ENCODE results near the gene XCR1. TPM values are rescaled to one million over a fixed set of nuclear protein-coding genes. Genes with fewer than 3 reads are reported as not detected.
"Not testable (repeated sequence)": the region's sequence is repeated elsewhere in the genome, so short reads cannot be mapped to it uniquely, and the experiment has no call there.

XCR1 gene
- polyA plus RNA-seq (2012; ENCODE audit: insufficient read depth, insufficient read length): not detected

DNA sequence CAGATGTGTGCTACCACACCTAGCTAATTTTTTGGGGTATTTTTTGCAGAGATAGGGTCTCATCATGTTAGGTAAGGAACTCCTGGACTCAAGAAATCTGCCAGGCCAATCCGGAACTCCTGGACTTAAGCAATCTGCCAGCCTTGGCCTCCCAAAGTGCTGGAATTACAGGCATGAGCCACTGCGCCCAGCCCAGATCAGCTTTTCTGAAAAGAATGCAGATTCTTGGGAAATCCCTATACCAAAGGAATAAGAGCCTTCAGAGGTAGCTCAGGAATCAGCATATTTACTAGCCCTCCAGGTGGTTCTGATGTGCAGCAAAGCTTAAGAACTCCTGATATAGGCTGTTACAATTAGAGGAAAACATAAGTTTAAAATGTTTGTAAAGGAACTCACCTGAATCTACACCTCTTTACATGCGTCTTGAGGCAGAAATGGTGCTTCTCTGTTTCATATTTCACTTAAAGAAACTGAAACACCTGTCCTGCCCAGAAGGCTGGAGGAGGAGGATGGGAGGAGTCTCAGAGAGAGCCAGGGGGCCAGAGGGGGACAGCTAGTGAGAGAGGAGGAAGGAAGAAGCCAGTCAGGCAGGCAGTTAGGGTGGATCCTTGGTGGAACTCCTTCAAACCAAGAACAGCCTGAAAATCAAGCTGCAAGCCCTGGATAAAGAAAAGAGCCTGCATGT, at the start of gene XCR1:
Gene XCR1 (minus strand): TSS at position 463 of the 685 bp plus-strand sequence. CDS start 5,536 bp downstream, outside the sequence.
- DNase-seq (ENCODE audit: low read depth, low spot score): no peak
- H3K4me3 ChIP-seq (ENCODE audit: low read length): no peak within 1 kb of the TSS

DNA sequence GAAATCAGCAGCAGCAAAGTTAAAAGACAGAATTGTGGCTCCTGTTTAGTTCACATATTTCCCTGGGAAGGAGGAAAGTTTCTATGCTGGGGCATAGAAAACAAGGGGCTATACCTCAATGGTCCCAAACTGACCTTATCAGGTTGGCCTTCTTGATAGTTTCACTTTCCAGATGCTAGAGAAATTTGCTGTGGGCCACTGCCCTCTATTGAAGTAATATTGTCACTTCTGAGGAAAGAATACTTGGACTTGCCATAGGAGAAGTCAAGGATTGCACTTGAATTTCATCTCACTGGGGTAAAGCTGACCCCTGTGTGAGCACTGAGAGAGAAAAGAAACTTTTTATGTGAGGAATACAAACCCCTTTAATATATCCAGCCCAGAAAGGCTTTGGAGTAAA, 49.3 kb upstream of the XCR1 start:
- DNase-seq (ENCODE audit: low read depth, low spot score): no peak
- H3K4me3 ChIP-seq (ENCODE audit: low read length): no peak overlapping the region

DNA sequence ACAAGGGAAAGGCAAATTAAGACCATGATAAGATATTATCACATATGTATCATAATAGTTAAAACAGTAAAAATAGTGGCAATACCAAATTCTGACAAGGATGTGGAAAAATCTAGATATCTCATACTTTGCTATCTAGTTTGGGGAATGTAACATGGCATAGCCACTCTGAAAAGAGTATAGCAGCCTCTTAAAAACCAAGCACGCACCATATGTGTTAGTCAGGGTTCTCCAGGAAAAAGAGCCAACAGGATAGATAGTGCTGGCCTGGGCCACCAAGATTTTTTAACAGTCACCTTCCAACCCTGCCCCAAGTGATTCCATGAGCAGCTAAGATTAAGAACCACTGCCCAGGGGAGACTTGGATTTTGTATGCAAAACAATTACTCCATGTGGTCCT, 48.5 kb upstream of the XCR1 start:
- H3K4me3 ChIP-seq (ENCODE audit: low read length): no peak overlapping the region
- no peak for DNase-seq (ENCODE audit: low read depth, low spot score)

GRCh38 chr3:46071222-46071858, 44.1 kb upstream of the XCR1 start:
- DNase-seq (ENCODE audit: low read depth, low spot score): no peak
- no peak overlapping the region for H3K4me3 ChIP-seq (ENCODE audit: low read length)

GRCh38 chr3:46070595-46071093, 43.4 kb upstream of the XCR1 start:
- peak; percentile 70 for DNase-seq (ENCODE audit: low read depth, low spot score)
- H3K4me3 ChIP-seq (ENCODE audit: low read length): no peak overlapping the region

DNA sequence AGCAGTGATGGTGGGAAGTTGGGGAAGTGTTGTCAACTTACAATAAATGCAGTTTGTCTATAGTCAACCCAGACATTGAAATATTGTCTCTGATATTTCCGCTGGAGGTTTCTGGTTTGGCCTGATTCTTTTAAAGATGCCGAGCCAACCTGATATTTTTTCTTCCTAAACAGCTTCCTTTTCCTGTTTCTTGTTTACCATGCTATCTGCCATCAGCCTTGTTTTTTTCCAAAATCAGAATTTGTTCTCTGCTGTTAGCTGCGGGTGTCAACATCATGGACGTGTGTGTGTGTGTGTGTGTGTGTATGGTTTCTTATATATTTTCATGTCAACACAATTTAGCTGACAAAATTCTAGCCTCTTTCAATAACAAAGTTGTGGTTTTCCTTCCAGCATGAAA, 41.2 kb upstream of the XCR1 start:
- no peak for DNase-seq (ENCODE audit: low read depth, low spot score)
- H3K4me3 ChIP-seq (ENCODE audit: low read length): no peak overlapping the region

GRCh38 chr3:46067401-46067800, 40.1 kb upstream of the XCR1 start:
- no peak for DNase-seq (ENCODE audit: low read depth, low spot score)
- no peak overlapping the region for H3K4me3 ChIP-seq (ENCODE audit: low read length)

DNA sequence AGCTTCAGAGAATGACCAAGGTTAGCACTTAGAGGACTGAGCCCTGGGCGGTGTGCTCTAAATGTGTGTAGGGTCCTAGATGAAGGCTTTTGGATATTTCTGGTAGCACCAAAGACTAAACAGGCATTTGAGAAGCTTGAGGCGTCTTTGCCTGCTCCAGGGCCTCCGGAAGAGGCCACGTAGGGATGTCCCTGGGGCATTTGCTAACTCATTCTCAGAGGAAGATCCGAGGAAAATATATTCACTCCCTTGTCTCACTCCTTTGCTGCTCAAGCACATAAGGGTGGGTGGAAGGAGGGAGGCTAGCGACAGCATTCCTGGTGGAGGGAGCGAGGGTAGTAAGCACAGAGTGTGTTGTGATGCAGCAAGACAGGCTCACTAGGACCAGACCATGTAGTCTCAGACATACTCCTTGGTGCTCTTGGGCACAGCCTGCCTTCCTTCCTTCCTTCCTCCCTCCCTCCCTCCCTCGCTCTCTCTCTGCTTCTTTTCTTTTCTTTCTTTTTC, 38.5 kb upstream of the XCR1 start:
- H3K4me3 ChIP-seq (ENCODE audit: low read length): no peak overlapping the region
- DNase-seq (ENCODE audit: low read depth, low spot score): no peak

DNA sequence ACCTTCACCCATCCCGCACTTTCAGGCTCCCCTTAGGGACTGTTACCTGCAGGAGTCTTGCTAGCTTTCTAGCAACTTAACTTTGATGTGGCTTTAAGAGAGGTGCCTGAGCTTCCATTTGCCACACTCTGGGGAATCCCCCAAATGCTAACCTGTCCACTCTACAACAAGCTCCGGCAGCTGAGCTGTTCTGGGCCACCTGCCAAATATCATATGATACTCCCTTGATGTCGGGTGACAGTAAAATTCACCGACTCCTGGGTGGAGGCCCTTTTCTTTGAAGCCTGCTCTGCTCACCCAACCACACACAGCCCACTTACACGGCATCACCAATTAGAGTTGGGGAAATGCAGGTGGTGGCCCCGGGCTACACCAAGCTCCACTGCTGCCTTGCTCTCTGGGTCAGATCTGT, 38.0 kb upstream of the XCR1 start:
- H3K4me3 ChIP-seq (ENCODE audit: low read length): no peak overlapping the region
- DNase-seq (ENCODE audit: low read depth, low spot score): peak; percentile 90

DNA sequence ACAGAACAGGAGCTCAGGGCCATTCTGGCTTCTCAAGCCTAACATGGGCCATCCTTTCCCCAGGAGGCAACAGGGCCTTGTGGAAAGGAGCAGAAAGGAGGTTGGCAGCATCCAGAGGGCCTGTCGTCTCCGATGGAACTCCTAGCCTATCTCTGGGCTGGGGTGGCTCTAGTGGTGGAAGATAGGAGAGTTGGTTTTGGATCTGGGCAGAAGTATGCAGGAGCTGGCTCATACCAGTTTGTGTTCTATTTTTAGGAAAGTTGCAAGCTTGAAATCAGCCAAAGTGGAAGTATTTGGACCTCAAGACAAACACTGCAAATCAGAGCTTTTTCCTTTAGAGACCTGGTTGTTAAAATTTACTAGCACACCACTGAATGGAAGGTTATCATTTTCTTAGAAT, 35.4 kb upstream of the XCR1 start:
- DNase-seq (ENCODE audit: low read depth, low spot score): no peak
- H3K4me3 ChIP-seq (ENCODE audit: low read length): no peak overlapping the region

DNA sequence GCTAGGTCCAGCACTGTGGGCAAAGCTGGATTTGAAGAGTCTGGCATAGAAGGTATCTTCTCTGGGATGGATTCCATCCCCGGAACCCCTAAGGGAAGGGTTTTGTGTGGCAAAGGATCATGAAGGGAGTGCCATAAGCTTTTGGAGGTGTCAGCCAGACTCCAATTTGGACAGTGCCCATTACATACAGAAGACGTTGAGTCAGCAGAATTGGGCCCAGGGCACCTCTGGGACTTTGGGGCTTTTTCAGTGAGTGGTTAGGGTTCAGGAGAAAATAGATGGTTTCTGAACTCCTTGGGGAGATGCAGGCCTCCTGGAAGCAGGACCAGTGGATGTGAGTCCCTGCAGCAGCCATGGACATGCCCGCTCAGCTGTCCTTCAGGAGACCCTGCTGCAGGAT, 34.6 kb upstream of the XCR1 start:
- H3K4me3 ChIP-seq (ENCODE audit: low read length): no peak overlapping the region
- no peak for DNase-seq (ENCODE audit: low read depth, low spot score)

GRCh38 chr3:46061108-46061720, 33.9 kb upstream of the XCR1 start:
- no peak overlapping the region for H3K4me3 ChIP-seq (ENCODE audit: low read length)
- DNase-seq (ENCODE audit: low read depth, low spot score): no peak

DNA sequence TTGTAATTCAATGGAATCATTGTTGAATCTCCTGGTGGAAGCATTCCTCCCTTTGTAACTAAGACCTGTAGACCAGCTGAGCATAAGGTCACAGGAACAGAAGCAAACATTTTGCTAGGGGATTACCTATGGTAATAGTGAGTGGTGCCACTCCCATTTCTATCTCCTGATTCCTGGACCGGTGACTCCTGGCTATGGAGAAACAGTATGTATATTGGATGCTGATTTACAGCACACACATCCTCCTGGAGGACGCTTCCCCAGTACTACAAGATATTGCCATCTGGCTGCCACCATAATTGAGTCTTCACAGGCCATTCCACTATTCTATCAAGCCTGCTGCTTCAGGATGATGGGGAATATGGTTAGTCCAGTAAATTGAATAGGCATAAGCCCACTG, 33.3 kb upstream of the XCR1 start:
- DNase-seq (ENCODE audit: low read depth, low spot score): no peak
- H3K4me3 ChIP-seq (ENCODE audit: low read length): no peak overlapping the region

DNA sequence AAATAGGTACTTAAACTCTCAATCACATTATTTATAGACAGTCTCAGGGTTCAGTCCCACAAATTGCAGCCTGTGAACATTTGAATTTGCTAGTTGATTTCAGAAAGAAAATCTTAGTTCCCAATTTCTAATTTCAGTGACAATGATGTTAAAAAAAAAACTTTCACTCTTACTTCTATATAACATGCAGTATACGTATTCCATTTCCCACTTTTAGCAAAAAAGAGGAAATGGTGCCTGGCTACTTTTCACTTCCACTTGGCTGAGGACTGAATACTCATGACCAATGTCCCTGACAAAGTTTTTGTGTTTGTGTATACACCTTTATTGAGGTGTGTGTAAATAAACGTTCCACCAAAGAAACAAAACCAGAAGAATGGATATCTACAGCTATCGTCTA, 32.1 kb upstream of the XCR1 start:
- DNase-seq (ENCODE audit: low read depth, low spot score): no peak
- H3K4me3 ChIP-seq (ENCODE audit: low read length): no peak overlapping the region

- no peak for DNase-seq (ENCODE audit: low read depth, low spot score)
- H3K4me3 ChIP-seq (ENCODE audit: low read length): no peak overlapping the region
Measured at GRCh38 chr3:46058981-46059380, 31.7 kb upstream of the XCR1 start.

- DNase-seq (ENCODE audit: low read depth, low spot score): no peak
Measured at GRCh38 chr3:46057716-46058115, 30.4 kb upstream of the XCR1 start.

GRCh38 chr3:46056686-46057085, 29.4 kb upstream of the XCR1 start:
- H3K4me3 ChIP-seq (ENCODE audit: low read length): no peak overlapping the region
- DNase-seq (ENCODE audit: low read depth, low spot score): no peak

More at GRCh38 chr3:46057716-46058115, 30.4 kb upstream of the XCR1 start:
- no peak overlapping the region for H3K4me3 ChIP-seq (ENCODE audit: low read length)

DNA sequence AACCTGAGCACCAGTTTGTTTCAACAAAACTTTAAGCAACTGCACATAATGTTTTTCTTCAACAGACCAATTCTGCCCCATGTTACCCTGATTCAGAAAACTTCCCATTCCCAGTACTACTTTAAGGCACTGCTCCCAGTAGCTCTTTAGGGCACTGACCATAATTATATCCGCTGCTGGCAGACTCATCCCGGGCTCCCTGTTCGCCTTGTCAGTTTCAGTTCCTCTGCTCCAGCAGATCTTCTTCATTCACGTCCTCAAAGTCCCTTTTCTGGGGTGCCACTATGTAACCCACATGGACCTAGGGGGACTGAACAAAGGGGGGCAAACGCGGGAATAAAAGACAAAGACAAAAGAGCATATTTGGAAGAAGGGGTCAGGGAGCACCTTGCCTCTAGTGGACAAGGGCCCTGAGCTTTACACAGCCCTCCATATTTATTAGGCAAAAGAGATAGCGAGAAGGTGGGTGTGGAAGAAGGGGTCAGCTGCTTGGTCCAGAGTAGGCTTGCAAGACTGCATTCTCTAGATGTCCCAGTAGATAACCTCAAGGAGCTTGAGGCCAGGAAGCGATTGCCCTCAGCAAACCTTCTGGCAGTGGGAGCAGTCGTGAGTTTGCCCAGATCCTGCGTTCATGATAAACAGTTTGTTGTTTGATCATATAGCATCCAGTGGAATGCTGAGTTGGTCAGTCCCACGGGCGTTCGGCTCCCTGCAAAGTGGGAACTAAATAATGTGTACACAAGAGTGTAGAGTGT, 26.7 kb upstream of the XCR1 start:
- DNase-seq (ENCODE audit: low read depth, low spot score); H3K4me3 ChIP-seq (ENCODE audit: low read length): not testable (repeated sequence)

DNA sequence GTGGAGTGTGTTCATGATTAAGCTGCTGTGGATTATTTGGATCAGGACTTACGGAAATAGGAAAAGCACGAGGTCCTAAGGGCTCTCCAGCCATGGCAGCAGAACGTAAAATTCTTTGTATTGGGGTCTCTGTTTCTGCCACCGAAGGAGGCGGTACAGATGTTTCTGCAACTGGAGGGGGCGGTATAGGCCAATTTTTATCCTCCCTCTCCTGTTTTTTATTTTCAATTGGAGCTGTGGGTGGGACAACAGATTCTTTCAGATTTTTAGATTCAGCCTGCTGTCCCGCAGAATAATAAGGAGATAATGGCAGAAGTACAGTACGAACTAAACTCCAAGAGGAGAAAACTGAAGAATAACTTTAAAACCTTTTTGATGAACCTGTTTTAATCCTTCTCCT, 26.0 kb upstream of the XCR1 start:
- H3K4me3 ChIP-seq (ENCODE audit: low read length); DNase-seq (ENCODE audit: low read depth, low spot score): not testable (repeated sequence)

All from Jurkat, Clone E6-1 (cell line).